Measurements from ENCODE around the gene DCXR. TPM values are rescaled to one million over a fixed set of nuclear protein-coding genes. Genes with fewer than 3 reads are reported as not detected.

Gene DCXR
- total and polyA plus RNA-seq, 2 of the 13 experiments (the other 11 are each of a cell fraction or from before 2014, with no cell fraction given): 287 to 311 TPM

DNA sequence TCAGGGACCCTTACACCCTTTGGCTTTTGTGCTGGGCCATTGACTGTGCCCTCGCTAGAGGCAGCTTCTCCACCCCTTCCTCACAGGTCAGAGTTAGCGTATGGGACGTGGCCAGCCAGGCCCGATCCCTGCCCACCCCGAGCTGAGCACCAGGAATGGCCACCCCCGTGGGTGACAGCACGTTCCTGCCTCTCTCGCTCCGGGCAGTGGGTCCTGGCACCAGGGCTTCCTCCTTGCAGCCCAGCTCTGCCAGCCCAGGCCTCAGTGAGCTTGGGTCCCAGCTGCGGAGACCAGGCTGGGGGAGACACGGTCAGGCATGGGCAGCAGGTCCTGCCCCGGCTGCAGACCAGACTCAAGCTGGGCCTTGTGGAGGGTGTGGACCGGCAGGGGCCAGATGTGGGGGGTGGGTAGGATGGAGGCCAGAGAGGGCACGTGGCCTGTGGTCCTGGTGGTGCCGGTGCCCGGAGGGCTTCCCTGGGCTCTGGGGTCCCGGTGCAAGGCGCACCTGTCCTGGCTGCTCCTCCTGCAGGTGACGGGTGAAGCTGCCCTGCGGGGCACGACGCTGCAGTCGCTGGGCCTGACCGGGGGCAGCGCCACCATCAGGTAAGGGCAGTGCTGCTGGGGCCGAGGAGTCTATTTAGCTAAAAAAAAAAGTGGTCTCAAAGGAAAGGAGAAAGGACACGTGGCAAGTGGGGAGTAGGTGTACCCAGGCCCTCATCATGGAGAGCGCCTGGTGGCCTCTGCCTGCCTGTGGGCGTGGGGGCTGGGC is 41.9 kb downstream of the DCXR start (continued):
- TF ChIP-seq REXO4 (CRISPR knock-in tag; IDR thresholded peaks at IDR 0.05; ENCODE audit: borderline replicate concordance) (no peak), NR3C1 (CRISPR knock-in tag; IDR thresholded peaks at IDR 0.05) (no peak), HNRNPUL1 (IDR thresholded peaks at IDR 0.05; ENCODE audit: low read depth, low read length) (no peak), ZFP36L2 (CRISPR knock-in tag; IDR thresholded peaks at IDR 0.05) (no peak), NFIB (CRISPR knock-in tag; IDR thresholded peaks at IDR 0.05; ENCODE audit: borderline replicate concordance) (no peak), ZNF232 (CRISPR knock-in tag; IDR thresholded peaks at IDR 0.05; ENCODE audit: borderline replicate concordance) (no peak; the same call in 1 of the 2 replicates), ZNF737 (CRISPR knock-in tag; IDR thresholded peaks at IDR 0.05; ENCODE audit: borderline replicate concordance) (no peak), ZFYVE20 (CRISPR knock-in tag; IDR thresholded peaks at IDR 0.05; ENCODE audit: borderline replicate concordance, low read depth) (peak; percentile 46; the same call in 1 of the 2 replicates), NBN (conservative IDR thresholded peaks at IDR 0.05) (no peak), SAFB2 (CRISPR knock-in tag; IDR thresholded peaks at IDR 0.05; ENCODE audit: borderline replicate concordance, low read depth) (no peak; the same call in 1 of the 2 replicates), ZMYM4 (CRISPR knock-in tag; IDR thresholded peaks at IDR 0.05) (no peak), NFE2 (CRISPR knock-in tag; IDR thresholded peaks at IDR 0.05) (no peak), ZNF839 (CRISPR knock-in tag; IDR thresholded peaks at IDR 0.05; ENCODE audit: borderline replicate concordance) (no peak), ZNF205 (CRISPR knock-in tag; IDR thresholded peaks at IDR 0.05) (no peak; the same call in 1 of the 2 replicates), NCOA5 (CRISPR knock-in tag; IDR thresholded peaks at IDR 0.05) (no peak)
- TF ChIP-seq, protein P1, sequence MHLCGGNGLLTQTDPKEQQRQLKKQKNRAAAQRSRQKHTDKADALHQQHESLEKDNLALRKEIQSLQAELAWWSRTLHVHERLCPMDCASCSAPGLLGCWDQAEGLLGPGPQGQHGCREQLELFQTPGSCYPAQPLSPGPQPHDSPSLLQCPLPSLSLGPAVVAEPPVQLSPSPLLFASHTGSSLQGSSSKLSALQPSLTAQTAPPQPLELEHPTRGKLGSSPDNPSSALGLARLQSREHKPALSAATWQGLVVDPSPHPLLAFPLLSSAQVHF (CRISPR knock-in tag; IDR thresholded peaks at IDR 0.05): no peak
- TF ChIP-seq, protein P2, sequence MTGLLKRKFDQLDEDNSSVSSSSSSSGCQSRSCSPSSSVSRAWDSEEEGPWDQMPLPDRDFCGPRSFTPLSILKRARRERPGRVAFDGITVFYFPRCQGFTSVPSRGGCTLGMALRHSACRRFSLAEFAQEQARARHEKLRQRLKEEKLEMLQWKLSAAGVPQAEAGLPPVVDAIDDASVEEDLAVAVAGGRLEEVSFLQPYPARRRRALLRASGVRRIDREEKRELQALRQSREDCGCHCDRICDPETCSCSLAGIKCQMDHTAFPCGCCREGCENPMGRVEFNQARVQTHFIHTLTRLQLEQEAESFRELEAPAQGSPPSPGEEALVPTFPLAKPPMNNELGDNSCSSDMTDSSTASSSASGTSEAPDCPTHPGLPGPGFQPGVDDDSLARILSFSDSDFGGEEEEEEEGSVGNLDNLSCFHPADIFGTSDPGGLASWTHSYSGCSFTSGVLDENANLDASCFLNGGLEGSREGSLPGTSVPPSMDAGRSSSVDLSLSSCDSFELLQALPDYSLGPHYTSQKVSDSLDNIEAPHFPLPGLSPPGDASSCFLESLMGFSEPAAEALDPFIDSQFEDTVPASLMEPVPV (CRISPR knock-in tag; IDR thresholded peaks at IDR 0.05): no peak
- TF ChIP-seq, protein P3, sequence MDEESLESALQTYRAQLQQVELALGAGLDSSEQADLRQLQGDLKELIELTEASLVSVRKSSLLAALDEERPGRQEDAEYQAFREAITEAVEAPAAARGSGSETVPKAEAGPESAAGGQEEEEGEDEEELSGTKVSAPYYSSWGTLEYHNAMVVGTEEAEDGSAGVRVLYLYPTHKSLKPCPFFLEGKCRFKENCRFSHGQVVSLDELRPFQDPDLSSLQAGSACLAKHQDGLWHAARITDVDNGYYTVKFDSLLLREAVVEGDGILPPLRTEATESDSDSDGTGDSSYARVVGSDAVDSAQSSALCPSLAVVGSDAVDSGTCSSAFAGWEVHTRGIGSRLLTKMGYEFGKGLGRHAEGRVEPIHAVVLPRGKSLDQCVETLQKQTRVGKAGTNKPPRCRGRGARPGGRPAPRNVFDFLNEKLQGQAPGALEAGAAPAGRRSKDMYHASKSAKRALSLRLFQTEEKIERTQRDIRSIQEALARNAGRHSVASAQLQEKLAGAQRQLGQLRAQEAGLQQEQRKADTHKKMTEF (CRISPR knock-in tag; IDR thresholded peaks at IDR 0.05): no peak
- TF ChIP-seq, protein P4, sequence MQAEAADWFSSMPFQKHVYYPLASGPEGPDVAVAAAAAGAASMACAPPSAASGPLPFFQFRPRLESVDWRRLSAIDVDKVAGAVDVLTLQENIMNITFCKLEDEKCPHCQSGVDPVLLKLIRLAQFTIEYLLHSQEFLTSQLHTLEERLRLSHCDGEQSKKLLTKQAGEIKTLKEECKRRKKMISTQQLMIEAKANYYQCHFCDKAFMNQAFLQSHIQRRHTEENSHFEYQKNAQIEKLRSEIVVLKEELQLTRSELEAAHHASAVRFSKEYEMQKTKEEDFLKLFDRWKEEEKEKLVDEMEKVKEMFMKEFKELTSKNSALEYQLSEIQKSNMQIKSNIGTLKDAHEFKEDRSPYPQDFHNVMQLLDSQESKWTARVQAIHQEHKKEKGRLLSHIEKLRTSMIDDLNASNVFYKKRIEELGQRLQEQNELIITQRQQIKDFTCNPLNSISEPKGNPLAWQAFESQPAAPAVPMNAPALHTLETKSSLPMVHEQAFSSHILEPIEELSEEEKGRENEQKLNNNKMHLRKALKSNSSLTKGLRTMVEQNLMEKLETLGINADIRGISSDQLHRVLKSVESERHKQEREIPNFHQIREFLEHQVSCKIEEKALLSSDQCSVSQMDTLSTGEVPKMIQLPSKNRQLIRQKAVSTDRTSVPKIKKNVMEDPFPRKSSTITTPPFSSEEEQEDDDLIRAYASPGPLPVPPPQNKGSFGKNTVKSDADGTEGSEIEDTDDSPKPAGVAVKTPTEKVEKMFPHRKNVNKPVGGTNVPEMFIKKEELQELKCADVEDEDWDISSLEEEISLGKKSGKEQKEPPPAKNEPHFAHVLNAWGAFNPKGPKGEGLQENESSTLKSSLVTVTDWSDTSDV (CRISPR knock-in tag; IDR thresholded peaks at IDR 0.05): no peak
- TF ChIP-seq, protein P5, sequence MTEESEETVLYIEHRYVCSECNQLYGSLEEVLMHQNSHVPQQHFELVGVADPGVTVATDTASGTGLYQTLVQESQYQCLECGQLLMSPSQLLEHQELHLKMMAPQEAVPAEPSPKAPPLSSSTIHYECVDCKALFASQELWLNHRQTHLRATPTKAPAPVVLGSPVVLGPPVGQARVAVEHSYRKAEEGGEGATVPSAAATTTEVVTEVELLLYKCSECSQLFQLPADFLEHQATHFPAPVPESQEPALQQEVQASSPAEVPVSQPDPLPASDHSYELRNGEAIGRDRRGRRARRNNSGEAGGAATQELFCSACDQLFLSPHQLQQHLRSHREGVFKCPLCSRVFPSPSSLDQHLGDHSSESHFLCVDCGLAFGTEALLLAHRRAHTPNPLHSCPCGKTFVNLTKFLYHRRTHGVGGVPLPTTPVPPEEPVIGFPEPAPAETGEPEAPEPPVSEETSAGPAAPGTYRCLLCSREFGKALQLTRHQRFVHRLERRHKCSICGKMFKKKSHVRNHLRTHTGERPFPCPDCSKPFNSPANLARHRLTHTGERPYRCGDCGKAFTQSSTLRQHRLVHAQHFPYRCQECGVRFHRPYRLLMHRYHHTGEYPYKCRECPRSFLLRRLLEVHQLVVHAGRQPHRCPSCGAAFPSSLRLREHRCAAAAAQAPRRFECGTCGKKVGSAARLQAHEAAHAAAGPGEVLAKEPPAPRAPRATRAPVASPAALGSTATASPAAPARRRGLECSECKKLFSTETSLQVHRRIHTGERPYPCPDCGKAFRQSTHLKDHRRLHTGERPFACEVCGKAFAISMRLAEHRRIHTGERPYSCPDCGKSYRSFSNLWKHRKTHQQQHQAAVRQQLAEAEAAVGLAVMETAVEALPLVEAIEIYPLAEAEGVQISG (CRISPR knock-in tag; IDR thresholded peaks at IDR 0.05): no peak; the same call in 1 of the 2 replicates
